Suprapubic skin (tissue), 4 donors: Measurements from ENCODE around the gene FGFR3. TPM values are rescaled to one million over a fixed set of nuclear protein-coding genes. Genes with fewer than 3 reads are reported as not detected.

Source experiments
- DNase-seq, 2 donors: peaks; one replicate each; pipeline ENCODE4 v3.0.0-alpha.2; 2019; ENCODE audit warnings: low spot score in 2 of 2
- H3K27ac ChIP-seq: fragments of 200-600 bp; sonication (generic); one replicate; pipeline ENCODE4 v1.5.1; 2019
- H3K27me3 ChIP-seq: fragments of 200-600 bp; sonication (generic); one replicate; pipeline ENCODE4 v1.5.1; 2019
- H3K36me3 ChIP-seq: fragments of 200-600 bp; sonication (generic); one replicate; pipeline ENCODE4 v1.5.1; 2019
- H3K4me1 ChIP-seq: fragments of 200-600 bp; sonication (generic); one replicate; pipeline ENCODE4 v1.5.1; 2019
- H3K4me3 ChIP-seq: fragments of 200-600 bp; sonication (generic); one replicate; pipeline ENCODE4 v1.5.1; 2019; ENCODE audit warnings: mild to moderate bottlenecking
- H3K9me3 ChIP-seq: fragments of 200-600 bp; sonication (generic); one replicate; pipeline ENCODE4 v1.5.1; 2019
- EP300 ChIP-seq: sonication (generic); formaldehyde crosslinking; IDR thresholded peaks from one replicate; pipeline ENCODE4 v1.6.1; 2017; ENCODE audit warnings: antibody characterized with exemption
- POLR2A ChIP-seq, 2 donors: fragments of 450-650 bp; IDR thresholded peaks; one replicate each; pipeline ENCODE4 v1.6.1; 2017; ENCODE audit warnings: antibody characterized with exemption in 2 of 2, mild to moderate bottlenecking in 2 of 2, moderate library complexity in 2 of 2
- POLR2AphosphoS5 ChIP-seq, 3 donors: sonication (generic); formaldehyde crosslinking; IDR thresholded peaks; one replicate each; pipeline ENCODE4 v1.6.1; 2017; ENCODE audit warnings: antibody characterized with exemption in 3 of 3
- WGBS: methylation state at CpG from one replicate; pipeline ENCODE4 v1.1.5; 2018; 5-methylcytosine and 5-hydroxymethylcytosine counted together
- total RNA-seq, 4 donors: library from RNA; depleted of rRNA; stranded (reverse); fragments of >200 nt; gene quantifications; one replicate each; pipeline ENCODE4 v1.1.0, GENCODE V29; 2016
- TF ChIP-seq, protein P1 (sequence below), 2 donors: fragments of 200-600 bp in 1 of 2; fragments of 450-650 bp in 1 of 2; sonication (generic) in 1 of 2; IDR thresholded peaks; one replicate each; pipeline ENCODE4 v1.5.1; 2016 to 2019; ENCODE audit warnings: antibody characterized with exemption in 2 of 2, mild to moderate bottlenecking in 1 of 2, moderate library complexity in 1 of 2

FGFR3 gene
- total RNA-seq, 4 donors from 2014 or later, result 511 to 829 (median 662) TPM

DNA sequence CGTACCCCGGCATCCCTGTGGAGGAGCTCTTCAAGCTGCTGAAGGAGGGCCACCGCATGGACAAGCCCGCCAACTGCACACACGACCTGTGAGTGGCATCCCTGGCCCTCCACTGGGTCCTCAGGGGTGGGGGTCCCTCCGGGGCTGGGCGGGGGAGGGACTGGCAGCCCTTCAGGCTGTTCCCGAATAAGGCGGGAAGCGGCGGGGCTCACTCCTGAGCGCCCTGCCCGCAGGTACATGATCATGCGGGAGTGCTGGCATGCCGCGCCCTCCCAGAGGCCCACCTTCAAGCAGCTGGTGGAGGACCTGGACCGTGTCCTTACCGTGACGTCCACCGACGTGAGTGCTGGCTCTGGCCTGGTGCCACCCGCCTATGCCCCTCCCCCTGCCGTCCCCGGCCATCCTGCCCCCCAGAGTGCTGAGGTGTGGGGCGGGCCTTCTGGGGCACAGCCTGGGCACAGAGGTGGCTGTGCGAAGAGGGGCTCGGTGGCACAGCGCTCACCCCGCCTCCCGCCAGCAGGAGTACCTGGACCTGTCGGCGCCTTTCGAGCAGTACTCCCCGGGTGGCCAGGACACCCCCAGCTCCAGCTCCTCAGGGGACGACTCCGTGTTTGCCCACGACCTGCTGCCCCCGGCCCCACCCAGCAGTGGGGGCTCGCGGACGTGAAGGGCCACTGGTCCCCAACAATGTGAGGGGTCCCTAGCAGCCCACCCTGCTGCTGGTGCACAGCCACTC is 13.7 kb downstream of the FGFR3 start:
- H3K4me1 ChIP-seq, result peaks cover 14% of the 10 kb centered on the region
- DNase-seq, result no peak
- no peaks in the 10 kb centered on the region for H3K27me3 ChIP-seq
- no peaks in the 10 kb centered on the region for H3K9me3 ChIP-seq
- H3K36me3 ChIP-seq, result peaks cover 6% of the 10 kb centered on the region
- no peak overlapping the region for H3K27ac ChIP-seq
- 65% methylated on average over 10 of the region's 41 CpGs for WGBS
- TF ChIP-seq POLR2AphosphoS5 (IDR thresholded peaks at IDR 0.05), result no peak
- TF ChIP-seq EP300, result no peak
- TF ChIP-seq POLR2A (IDR thresholded peaks at IDR 0.05), result no peak
- TF ChIP-seq, protein P1, sequence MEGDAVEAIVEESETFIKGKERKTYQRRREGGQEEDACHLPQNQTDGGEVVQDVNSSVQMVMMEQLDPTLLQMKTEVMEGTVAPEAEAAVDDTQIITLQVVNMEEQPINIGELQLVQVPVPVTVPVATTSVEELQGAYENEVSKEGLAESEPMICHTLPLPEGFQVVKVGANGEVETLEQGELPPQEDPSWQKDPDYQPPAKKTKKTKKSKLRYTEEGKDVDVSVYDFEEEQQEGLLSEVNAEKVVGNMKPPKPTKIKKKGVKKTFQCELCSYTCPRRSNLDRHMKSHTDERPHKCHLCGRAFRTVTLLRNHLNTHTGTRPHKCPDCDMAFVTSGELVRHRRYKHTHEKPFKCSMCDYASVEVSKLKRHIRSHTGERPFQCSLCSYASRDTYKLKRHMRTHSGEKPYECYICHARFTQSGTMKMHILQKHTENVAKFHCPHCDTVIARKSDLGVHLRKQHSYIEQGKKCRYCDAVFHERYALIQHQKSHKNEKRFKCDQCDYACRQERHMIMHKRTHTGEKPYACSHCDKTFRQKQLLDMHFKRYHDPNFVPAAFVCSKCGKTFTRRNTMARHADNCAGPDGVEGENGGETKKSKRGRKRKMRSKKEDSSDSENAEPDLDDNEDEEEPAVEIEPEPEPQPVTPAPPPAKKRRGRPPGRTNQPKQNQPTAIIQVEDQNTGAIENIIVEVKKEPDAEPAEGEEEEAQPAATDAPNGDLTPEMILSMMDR (IDR thresholded peaks at IDR 0.05), result no peak
- no peak overlapping the region for H3K4me3 ChIP-seq

DNA sequence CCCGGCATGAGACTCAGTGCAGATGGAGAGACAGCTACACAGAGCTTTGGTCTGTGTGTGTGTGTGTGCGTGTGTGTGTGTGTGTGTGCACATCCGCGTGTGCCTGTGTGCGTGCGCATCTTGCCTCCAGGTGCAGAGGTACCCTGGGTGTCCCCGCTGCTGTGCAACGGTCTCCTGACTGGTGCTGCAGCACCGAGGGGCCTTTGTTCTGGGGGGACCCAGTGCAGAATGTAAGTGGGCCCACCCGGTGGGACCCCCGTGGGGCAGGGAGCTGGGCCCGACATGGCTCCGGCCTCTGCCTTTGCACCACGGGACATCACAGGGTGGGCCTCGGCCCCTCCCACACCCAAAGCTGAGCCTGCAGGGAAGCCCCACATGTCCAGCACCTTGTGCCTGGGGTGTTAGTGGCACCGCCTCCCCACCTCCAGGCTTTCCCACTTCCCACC is 14.3 kb downstream of the FGFR3 start:
- Histone ChIP-seq H3K9me3 (no peaks in the 10 kb centered on the region), H3K4me1 (peaks cover 8% of the 10 kb centered on the region), H3K27me3 (no peaks in the 10 kb centered on the region), H3K27ac (no peak overlapping the region), H3K36me3 (peaks cover 6% of the 10 kb centered on the region), H3K4me3 (no peak overlapping the region)
- TF ChIP-seq POLR2A (IDR thresholded peaks at IDR 0.05) (no peak), POLR2AphosphoS5 (IDR thresholded peaks at IDR 0.05) (no peak), EP300 (no peak)
- TF ChIP-seq, protein P1 (IDR thresholded peaks at IDR 0.05), result no peak
- WGBS, result 61% methylated on average over 6 of the region's 16 CpGs
- no peak for DNase-seq

DNA sequence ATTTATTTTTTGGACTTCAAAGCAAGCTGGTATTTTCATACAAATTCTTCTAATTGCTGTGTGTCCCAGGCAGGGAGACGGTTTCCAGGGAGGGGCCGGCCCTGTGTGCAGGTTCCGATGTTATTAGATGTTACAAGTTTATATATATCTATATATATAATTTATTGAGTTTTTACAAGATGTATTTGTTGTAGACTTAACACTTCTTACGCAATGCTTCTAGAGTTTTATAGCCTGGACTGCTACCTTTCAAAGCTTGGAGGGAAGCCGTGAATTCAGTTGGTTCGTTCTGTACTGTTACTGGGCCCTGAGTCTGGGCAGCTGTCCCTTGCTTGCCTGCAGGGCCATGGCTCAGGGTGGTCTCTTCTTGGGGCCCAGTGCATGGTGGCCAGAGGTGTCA is 15.3 kb downstream of the FGFR3 start:
- Histone ChIP-seq H3K36me3 (peaks cover 14% of the 10 kb centered on the region), H3K9me3 (no peaks in the 10 kb centered on the region), H3K27me3 (no peaks in the 10 kb centered on the region), H3K4me1 (no peaks in the 10 kb centered on the region), H3K4me3 (no peak overlapping the region), H3K27ac (no peak overlapping the region)
- DNase-seq, result no peak
- 63% methylated on average over 6 of the region's 6 CpGs for WGBS
- no peak for TF ChIP-seq POLR2AphosphoS5 (IDR thresholded peaks at IDR 0.05)
- TF ChIP-seq EP300, result no peak
- no peak for TF ChIP-seq POLR2A (IDR thresholded peaks at IDR 0.05)
- TF ChIP-seq, protein P1 (IDR thresholded peaks at IDR 0.05), result no peak

DNA sequence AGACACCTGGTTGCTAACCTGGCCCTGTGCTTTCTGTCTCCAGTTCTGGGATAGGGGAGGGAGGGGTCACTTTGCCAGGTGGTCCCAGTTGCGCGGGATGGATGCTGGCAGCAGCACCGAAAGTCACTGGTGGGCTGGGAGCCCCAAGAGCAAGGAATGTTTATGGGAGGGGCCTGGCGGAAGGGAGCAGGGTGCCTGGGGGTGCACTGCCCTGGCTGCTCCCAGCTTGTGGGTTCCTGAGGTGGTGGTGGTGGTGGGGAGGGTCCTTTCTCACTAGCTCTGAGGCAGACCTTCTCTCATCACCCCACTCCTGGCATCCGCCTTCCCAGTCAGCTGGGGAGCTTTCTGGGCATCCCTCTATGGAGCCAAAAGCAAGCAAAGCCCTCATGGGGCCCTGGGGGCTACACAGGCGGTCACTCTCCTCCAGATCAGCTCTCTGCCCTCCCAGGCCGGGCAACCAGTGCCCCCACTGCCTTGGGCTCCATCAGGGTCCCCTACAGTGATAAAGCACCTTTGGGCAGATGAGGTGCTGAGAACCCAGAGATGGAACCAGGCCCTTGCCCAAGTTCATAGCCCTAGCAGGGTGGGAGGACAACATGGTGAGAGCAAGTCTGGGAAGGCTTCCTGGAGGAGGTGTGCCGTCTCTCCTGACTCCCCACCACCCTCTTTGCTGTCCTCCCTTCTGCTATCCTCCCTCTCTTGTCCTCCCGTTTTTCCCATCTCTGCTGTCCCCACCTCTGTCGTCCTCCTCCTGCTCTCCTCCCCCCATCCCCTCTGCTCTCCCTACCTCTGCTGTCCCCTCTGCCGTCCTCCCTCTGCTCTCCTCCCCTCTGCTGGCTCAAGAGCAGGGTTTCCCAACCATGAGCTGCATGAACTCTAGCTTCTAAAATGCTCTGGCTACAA is 16.0 kb downstream of the FGFR3 start:
- 71% methylated on average over 9 of the region's 11 CpGs for WGBS
- no peak for DNase-seq
- Histone ChIP-seq H3K27me3 (no peaks in the 10 kb centered on the region), H3K36me3 (peaks cover 19% of the 10 kb centered on the region), H3K4me1 (no peaks in the 10 kb centered on the region), H3K27ac (no peak overlapping the region), H3K9me3 (no peaks in the 10 kb centered on the region), H3K4me3 (no peak overlapping the region)
- TF ChIP-seq, protein P1 (IDR thresholded peaks at IDR 0.05), result no peak
- TF ChIP-seq POLR2A (IDR thresholded peaks at IDR 0.05), result no peak
- no peak for TF ChIP-seq POLR2AphosphoS5 (IDR thresholded peaks at IDR 0.05)
- no peak for TF ChIP-seq EP300
